CD4-positive, alpha-beta T cell treated with Interleukin-12 subunit alpha and Interleukin-12 subunit beta, for 1 hour (primary cell): ENCODE results near the gene CPA2.

Source experiments
- DNase-seq: peaks from one replicate; pipeline ENCODE4 v3.0.0-alpha.2; 2020

CPA2 gene

DNA sequence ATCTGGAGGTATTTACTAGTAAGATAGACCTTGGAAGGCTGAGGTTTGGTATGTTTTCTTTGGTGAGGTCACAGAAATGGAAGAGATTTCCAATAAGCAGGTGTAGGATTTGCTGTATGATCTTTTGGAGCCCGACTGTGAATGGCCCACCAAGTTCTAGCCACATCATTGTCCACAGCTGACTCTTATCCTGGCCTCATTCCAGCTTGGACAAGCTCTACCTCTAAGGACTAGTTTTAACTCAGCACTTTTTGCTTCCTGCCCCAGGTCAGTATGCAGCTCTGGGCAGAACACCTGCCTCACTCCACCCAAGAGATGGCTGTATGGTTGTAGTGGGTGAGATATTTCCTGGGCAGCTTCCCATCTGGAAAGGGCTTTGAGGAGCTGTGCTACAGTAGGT is 20.2 kb downstream of the CPA2 start:
- DNase-seq, result no peak

DNA sequence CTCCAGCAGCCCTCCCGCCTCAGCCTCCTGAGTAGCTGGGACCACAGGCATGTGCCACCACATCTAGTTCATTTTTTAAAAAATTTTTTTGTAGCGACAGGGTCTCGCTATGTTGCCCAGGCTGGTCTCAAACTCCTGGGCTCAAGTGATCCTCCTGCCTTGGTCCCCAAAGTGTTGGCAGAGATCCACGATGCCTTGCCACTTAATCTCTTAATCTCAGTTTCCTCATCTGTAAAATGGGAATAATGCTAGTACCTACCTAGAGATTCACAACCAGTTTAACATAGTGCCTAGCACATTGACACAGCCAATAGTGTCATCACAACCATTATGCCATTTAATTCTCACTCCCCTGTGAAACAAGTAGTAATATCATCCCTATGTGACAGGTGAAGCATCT is 21.5 kb downstream of the CPA2 start:
- no peak for DNase-seq

DNA sequence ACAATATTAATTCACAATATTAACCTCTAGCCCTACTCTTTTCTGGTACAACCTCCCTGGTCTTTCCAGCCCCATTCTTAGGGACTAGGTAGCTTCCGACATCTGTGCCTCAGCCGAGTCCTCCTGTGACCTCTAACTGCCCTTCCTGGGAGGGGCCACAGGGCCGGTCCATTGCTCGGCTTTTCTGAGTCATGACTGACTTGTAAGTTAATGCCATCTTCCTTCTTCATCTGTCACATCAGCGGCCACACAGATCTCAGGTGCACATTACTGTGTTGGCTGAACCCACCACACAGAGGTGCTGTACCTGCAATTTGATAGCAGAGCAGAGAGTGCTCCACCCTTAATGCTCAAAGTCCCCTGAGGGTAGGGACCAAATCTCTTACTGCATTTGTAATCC is 22.2 kb downstream of the CPA2 start:
- DNase-seq, result no peak

DNA sequence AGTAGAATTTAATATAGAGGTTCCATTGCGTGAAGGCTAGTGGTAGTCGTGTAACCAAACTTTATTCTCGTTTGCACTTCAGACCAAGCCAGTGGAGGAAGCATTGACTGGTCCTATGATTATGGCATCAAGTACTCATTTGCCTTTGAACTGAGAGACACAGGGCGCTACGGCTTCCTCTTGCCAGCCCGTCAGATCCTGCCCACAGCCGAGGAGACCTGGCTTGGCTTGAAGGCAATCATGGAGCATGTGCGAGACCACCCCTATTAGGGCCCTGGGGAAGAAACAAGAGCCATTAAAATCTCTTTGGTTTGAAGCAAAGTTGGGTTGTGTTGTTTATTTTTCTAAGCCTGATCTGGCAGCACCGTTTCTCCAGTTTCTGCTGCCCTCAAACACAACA is 22.8 kb downstream of the CPA2 start:
- DNase-seq, result no peak

DNA sequence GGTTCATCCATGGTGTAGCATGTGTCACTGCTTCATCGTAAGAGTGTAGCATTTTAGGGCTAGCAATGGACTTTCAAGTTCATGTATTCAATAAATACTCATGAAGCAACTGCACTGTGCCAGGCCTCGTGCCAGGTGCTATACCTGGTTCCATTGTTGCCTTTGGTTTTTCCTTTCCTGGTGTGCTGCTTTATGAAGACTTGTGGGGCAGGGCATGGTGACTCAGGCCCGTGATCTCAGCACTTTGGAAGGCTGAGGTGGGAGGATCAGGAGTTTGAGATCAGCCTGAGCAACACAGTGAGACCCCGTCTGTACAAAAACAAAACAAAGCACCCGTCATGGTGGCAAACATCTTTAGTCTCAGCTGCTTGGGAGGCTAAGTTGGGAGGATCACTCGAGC is 24.1 kb downstream of the CPA2 start:
- no peak for DNase-seq

DNA sequence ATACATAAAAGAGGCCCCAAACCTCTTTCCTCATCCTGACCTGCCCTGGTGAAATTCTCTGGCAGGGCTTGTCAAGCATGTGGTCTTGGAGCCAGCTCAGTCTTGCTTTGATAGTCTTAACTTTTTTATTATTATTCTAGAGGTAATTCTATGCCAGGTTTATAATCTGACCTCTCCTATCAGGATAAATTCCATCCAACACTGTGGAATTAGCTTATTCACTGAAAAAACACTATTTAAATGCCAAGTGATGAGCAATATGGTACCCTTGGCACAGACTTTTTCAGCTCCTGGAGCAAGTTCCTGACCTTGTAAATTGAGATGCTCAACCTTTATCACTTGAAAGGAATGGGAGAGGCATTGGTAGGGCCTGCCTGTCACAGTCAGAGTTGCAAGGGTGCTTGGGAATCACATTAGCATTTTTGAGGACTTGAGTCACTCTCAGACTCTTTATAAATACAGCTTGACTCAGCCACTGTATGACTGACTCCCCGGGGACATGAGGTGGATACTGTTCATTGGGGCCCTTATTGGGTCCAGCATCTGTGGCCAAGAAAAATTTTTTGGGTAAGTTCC is 26.1 kb downstream of the CPA2 start, which contains the start of gene CPA4:
TSS of gene CPA4 (plus strand) at position 480 of the 576 bp plus-strand sequence. CDS start at position 500, 20 bp downstream.
- DNase-seq, result no peak

DNA sequence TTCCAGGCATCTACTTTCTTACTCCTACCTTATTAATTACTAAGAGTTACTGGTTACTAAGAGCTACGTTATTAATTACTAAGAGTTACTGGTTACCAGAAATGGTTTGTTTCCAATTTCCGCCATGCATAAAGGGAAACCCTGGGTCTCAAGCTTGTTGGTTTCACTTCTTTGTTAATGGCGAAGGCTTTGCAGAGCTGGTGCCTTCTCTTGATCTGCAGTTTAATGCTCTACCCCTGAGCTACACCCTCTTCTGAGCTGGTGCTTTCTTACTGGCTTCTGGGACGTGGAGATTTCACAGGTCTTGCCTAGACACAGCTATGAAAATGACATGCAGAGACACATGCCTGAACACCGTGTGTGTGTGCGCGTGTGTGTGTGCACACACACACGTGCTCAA is 26.9 kb downstream of the CPA2 start:
- DNase-seq, result no peak

DNA sequence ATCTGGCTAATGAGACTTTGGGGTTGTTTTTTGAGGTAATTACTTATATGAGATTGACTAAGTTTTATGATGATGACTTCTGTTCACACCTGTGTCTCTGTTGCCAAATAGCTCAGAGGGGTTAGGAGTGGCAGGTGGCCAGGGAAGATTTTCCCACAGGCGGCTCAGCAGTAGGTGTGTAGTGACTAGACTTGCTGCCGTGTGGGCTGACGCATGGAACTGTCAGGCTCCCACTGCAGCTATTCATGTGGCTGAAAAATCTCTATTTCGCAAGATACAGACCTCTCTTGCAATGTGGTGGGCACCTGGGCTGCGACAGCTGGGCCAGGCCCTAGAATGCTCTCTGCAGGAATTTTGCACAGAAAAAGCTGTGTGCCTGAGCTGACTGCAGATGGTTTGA is 27.7 kb downstream of the CPA2 start:
- DNase-seq, result no peak

DNA sequence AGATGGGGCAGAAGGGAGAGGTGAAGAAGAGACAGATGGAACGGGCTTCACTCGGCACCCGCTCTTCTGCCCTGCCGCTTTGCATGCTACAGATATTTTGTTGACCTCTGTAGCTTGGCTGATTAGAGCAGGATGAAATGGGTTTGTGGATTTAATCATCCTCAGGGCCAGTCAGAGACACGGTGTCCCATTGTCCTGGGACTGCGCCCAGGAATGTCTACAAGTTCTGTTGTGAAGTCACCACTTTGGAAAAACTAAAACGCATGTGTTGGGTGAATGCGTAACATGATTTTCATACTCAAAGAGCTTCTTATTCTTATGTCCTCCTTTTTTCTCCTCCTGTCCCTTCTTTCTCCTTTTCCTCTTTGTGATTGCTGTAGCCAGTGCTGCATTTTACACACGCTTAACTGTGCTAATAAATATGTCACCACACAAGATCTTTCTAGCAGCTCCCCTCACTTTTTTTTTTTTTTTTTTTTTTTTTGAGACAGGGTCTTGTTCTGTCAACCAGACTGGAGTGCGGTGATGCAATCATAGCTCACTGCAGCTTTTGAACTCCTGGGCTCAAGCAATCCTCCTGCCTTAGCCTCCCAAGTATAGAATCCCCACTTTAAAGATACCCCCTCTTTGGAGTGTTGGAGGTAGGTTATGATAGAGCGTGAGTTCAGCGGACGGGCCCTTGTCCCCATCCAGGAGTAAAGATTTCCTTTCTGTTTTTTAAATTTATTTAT is 29.7 kb downstream of the CPA2 start:
- DNase-seq, result no peak

DNA sequence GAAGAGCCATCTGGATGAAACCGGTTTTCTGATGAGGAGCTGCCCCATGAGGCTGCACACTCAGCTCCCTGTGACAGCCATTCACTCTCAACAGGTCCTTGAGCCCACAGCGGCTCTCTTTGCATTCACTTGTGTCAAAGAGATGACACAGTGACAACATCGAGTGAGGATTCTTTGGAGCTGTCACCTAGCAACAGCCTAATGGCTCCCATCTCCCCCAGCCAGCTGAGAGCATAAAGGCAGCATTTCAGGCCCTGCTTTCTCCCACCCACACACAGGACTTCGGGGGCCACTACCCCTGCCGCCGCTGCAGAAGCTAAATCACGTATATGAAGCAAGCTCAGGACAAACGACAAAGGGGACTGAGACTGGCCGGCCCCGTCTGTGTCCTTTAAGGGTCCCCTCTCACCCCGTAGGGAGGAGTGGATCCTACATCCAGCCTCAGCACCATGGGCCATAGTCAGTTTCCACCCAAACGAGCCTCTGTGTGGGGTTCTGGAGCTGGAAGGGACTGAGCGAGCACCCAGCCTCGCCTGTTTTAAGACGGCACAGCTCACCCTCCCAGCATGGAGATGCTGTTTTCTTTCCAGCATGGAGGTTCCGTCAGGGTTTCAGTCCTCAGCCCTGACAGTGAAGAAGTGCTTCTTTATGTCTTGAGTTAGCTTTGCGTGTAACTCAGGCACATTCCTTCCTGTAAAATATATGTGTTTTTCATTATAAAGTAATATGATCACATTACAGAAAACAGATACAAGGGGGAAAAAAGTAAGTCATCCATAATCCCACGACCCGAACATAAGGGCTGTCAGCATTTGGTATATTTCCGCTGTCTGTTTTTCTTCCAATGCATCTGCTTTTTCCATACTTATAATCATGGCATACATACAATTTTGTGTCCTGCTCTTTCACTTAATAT is 31.2 kb downstream of the CPA2 start:
- DNase-seq, result no peak

DNA sequence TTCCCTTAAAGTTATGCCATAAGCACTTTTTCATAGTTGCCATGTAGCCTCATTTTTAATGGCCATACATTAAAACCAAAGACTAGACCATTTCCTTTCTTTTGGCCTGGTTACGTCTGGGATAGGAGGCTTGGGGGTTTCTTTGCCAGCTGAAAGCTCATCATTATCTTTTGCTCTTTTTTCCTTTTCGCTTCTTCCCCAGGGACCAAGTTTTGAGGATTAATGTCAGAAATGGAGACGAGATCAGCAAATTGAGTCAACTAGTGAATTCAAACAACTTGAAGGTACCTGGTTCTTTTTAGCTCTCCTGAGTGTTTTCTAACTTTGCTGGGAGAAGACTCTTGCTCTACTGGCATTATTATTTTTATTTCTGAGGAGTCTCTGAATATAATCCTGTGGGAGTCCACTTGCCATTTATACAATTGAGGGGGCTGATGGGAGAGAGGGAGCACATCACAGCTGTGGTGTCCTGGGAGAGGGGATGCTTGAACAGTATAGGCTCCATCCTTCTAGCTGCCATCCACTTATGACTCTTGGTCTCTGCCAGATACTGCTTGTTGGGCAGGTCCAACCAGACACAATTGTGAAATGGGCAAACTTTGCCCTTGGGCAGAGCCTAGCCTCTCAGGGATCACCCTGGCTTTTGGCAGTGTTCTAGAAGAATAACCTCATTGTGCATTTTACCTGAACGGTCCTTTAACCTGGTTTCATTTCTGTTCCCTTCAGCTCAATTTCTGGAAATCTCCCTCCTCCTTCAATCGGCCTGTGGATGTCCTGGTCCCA is 32.1 kb downstream of the CPA2 start:
- no peak for DNase-seq

DNA sequence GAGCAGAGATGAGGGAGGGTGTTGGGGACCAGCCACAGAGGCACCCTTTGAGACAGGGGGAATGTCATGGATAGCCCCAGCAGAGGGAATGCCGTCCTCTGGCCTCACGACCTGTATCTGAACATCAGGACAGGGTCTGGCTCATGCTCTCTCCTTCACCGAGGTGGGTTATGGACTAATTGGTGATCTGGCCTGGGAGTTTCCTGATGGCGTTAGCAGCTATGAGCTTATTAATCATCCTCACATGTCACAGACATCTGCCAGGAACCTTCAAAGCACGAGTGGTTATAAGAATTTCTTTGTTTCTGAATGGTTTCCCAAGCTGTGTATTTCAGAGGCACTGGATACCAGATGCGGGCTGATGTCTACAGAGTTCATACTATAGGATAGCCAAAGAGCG is 33.2 kb downstream of the CPA2 start:
- no peak for DNase-seq

DNA sequence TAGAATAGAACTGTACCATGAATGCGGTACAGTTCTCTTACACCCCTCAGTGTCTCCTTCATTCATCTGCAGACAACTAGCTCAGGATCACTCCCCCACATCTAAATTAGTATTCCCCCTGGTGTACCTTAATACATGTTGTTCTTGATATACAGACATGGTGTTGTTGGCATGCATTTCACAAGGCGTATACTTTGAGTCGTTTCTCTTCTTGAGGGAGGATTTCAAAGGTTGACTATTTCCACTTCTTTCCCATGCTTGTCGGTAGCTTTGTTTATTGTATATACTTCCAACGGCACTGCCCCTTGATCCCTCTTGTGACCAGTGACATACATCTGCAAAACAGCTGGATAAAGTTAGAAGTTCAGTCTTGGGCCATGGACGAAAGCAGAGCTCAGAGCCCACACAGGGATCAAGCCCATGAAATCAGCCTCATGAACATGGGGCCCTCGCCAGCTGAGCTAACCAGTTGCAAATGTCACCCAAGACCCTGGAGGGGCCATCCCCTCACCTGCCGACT is 34.9 kb downstream of the CPA2 start:
- DNase-seq, result no peak

DNA sequence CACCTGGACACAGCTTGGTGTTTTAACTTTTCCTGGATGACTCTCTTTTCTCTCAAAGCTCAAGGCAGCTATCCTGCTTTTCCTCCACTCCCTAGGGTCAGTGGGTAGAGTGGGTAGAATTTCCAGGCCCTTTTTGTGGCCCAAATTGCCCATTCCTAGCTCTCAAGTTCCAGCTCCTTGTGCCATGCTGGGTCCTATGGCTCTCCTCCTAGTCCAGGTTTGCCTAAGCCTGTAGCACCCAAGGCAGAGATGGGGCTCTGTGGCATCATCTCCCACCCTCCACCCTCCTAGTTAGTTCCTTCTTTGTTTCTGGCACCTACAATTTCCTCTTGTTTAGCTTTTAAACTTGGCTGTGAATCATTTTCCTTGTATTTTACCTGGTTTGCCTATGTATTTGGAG is 36.0 kb downstream of the CPA2 start:
- no peak for DNase-seq

DNA sequence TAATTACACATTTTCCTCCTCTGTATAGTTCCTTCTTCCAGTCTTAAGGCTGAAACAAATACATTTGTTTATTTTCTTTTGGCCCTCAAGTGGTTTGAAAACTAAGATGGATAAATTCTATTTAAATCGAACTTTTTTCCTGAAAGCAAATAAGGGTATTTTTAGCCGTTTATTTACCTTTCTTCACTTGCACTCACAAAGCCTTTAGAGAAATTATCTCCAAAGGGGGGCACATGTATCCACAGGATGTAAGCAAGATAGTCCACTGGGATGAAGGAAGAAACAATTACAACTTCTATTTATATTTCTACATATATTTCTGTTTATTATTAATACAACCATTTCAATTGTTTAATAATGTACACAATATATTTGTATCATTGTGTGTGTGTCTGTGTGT is 36.5 kb downstream of the CPA2 start:
- DNase-seq, result no peak

DNA sequence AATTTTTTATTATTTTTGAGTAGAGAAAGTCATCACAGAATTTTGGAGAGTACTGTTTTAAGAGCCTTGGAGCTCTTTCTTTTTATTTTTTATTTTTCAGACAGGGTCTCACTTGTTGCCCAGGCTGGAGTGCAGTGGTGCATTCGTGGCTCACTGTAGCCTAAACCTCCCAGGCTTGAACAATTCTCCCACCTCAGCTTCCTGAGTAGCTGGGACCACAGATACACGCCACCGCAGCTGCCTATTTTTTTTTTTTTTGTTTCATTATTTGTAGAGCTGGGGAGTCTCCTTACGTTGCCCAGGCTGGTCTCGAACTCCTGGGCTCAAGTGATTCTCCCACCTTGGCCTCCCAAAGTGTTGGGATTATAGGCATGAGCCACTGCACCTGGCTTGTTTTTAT is 36.9 kb downstream of the CPA2 start:
- no peak for DNase-seq

DNA sequence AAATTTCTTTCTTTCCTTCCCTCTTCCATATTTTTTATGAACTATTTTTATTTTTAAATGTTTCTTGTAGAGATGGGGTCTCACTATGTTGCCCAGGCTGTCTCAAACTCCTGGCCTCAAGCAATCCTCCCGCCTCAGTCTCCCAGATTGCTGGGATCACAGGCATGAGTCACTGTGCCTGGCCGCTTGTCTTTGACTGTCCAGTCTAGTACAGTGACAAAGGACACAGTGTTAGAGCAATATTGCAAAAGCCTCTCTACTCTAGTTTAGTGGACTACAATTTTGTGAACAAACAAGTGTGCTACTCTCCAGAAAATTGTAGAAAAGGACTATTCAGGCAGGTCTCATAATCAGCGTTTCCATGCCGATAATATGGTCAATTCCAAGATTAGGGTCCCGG is 37.3 kb downstream of the CPA2 start:
- DNase-seq, result no peak

DNA sequence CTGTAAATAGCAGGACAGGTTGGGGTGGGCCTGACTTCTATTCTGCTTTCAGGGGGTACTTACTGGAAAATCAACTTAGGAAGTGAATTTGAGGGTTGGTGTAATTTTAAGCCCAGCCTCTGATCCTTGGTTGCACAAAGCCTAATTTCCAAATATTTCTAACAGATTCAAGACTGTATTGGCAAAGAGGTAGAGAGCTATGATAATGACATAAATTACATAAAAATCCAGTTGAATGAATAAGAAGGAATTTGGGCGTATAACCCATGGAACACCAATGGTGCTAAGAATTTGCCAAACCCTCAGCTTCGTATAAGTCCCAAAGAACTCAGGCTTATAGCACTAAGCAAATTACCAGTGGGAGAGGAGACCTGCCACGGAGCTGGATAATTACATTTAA is 38.2 kb downstream of the CPA2 start:
- DNase-seq, result no peak

DNA sequence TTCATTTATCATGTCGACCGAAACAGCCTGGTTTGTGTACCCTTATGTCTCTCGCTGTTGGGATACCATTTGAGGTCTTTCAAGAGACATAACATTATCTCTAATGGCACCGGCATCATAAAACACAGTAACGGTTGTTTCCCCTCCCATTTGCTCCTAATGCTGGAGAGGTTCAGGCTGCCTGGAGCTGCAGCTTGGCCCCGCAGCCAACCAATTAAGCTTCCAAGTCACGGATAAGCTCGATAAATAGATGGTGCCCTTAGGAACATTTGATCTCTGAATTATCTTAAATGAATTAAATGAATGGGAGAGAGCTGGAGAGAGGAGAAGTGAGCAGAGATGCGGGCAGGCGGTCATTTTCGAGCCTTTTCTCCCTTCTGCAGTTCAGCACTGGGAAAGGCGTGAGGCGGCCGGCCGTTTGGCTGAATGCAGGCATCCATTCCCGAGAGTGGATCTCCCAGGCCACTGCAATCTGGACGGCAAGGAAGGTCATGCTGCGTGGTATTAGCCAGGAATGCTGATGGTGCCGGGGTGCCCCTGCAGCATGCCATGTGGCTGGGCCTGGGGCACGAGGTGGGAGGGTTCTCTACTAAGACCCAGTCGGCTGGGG is 38.9 kb downstream of the CPA2 start:
- DNase-seq, result no peak

DNA sequence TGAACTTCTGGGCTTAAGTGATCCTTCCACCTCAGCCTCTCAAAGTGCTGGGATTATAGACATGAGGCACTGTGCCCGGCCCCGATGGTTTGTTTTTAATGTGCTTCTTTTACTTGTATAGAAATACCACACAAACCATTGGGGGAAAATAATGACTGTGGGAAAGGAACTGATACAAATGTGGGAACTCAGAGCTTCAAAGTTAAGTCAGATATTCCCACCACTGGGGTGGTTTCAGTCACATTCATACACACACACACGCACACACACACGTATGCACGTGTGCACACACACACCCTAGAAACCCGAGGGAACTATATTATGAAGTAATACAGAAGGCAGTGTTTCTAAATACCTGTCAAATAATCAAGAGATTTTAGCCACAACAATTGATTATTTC is 43.3 kb downstream of the CPA2 start:
- DNase-seq, result no peak

DNA sequence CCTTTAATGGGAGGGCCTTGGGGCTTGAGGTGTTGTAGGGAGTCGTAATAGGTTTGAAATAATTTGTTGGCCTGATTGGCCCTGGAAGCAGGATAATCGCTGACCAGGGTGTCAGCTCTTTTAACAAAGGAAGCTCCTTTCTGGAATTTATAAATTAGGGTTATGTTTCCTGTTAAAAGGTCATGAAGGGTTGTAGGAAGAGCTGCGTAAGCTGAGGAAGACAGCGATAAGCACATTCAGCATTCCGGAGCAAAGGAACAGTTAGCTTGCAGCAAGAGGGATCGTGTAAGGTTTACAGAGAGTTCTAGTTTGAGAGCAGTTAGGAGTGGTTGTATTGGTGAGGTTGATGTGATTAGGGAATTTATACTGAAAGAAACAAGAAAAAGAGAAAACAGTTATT is 47.6 kb downstream of the CPA2 start:
- no peak for DNase-seq

DNA sequence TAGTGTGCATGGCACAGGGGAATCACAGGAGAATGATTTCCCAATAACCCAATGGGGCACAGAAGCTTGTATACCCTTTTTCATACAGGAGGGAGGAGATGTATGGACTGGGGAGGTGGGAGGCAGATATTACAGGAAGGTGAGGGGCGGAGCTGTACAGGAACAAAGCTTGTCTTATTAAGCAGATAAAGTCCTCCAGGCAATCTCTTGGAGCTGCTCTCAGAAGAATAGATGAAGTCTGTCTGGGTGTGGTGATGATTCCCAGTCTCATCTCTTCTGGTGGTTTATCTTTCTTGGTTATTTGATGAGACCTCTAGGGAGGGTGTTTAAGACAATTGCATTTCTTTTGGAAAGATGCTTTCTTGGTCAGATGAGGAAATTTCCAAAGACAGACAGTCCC is 52.9 kb downstream of the CPA2 start:
- no peak for DNase-seq
